Spleen (tissue), 11 donors: Measurements from ENCODE around the gene RPP25. TPM values are rescaled to one million over a fixed set of nuclear protein-coding genes. Genes with fewer than 3 reads are reported as not detected.
A peak's percentile ranks its signal among the peaks of the same experiment; 100 is the strongest.
"Not testable (repeated sequence)": the region's sequence is repeated elsewhere in the genome, so short reads cannot be mapped to it uniquely, and the experiment has no call there.

Experiments used
- DNase-seq: peaks from one replicate; pipeline ENCODE4 v3.0.0-alpha.2; 2020
- H3K27ac ChIP-seq, 8 donors: fragments of 200-600 bp; sonication (generic) in 7 of 8; 1 replicate in 4 of 8; 2 replicates in 4 of 8; pipeline versions ENCODE4 v1.5.0 to v1.8.0; 2016 to 2021; ENCODE audit warnings: inconsistent platforms in 4 of 8, mild to moderate bottlenecking in 4 of 8, moderate library complexity in 1 of 8
- H3K27me3 ChIP-seq, 7 donors: fragments of 200-600 bp; sonication (generic) in 6 of 7; replicated peaks in 1 of 7; 1 replicate in 4 of 7; 2 replicates in 3 of 7; pipeline versions ENCODE4 v1.5.0 to v1.8.0; 2016 to 2021; ENCODE audit warnings: inconsistent platforms in 3 of 7, mild to moderate bottlenecking in 1 of 7
- H3K36me3 ChIP-seq, 6 donors: fragments of 200-600 bp; sonication (generic) in 5 of 6; 1 replicate in 4 of 6; 2 replicates in 2 of 6; pipeline versions ENCODE4 v1.5.0 to v1.8.0; 2016 to 2021; ENCODE audit warnings: inconsistent platforms in 2 of 6
- H3K4me1 ChIP-seq, 6 donors: fragments of 200-600 bp; sonication (generic) in 5 of 6; 1 replicate in 3 of 6; 2 replicates in 3 of 6; pipeline versions ENCODE4 v1.5.0 to v1.8.0; 2016 to 2021; ENCODE audit warnings: inconsistent platforms in 3 of 6
- H3K4me3 ChIP-seq, 8 donors: fragments of 200-600 bp; sonication (generic) in 7 of 8; 1 replicate in 4 of 8; 2 replicates in 4 of 8; pipeline versions ENCODE4 v1.5.0 to v1.8.0; 2016 to 2021; ENCODE audit warnings: inconsistent platforms in 4 of 8, mild to moderate bottlenecking in 4 of 8, moderate library complexity in 2 of 8
- H3K9me3 ChIP-seq, 8 donors: fragments of 200-600 bp; sonication (generic) in 7 of 8; 1 replicate in 4 of 8; 2 replicates in 4 of 8; pipeline versions ENCODE4 v1.5.0 to v1.8.0; 2016 to 2021; ENCODE audit warnings: inconsistent platforms in 4 of 8
- POLR2A ChIP-seq, 3 donors: fragments of 450-650 bp; IDR thresholded peaks; one replicate each; pipeline ENCODE4 v1.5.1; 2017; ENCODE audit warnings: antibody characterized with exemption in 3 of 3, mild to moderate bottlenecking in 1 of 3
- POLR2AphosphoS5 ChIP-seq, 3 donors: sonication (generic); formaldehyde crosslinking; IDR thresholded peaks; one replicate each; pipeline ENCODE4 v1.5.1; 2017; ENCODE audit warnings: antibody characterized with exemption in 3 of 3
- WGBS, 5 donors: extraction: QIAGEN DNeasy Blood & Tissue Kit in 3 of 5; methylation state at CpG; one replicate each; pipeline versions ENCODE4 v1.1.5 to v1.1.7; 2013 to 2018; 5-methylcytosine and 5-hydroxymethylcytosine counted together
- intact Hi-C: fragments of 100-400 bp; cut with DNase I; formaldehyde crosslinking; loops from one replicate; pipeline ENCODE4 v1.15.0; 2023; ENCODE audit warnings: low total_unique reads
- polyA plus RNA-seq, 3 donors: library from polyadenylated mRNA; stranded (reverse); fragments of 200-250 nt; gene quantifications; one replicate each; pipeline ENCODE4 v1.2.1, GENCODE V29; 2013
- total RNA-seq, 7 donors: library from RNA; depleted of rRNA in 3 of 7; stranded (reverse); fragments of >200 nt in 3 of 7; fragmentation: NEBNext Ultra II Directional in 4 of 7; extraction: Animal tissue kit (Norgen Biotek cat#: 25700) in 4 of 7; gene quantifications; one replicate each; pipeline versions ENCODE4 v1.1.0 to v1.2.1, GENCODE V29; 2016 to 2021
- TF ChIP-seq, protein P1 (sequence below), 11 experiments: fragments of 200-600 bp in 7 of 11; fragments of 450-650 bp in 4 of 11; sonication (generic) in 4 of 11; IDR thresholded peaks in 8 of 11; conservative IDR thresholded peaks in 3 of 11; 1 replicate in 7 of 11; 2 replicates in 4 of 11; pipeline versions ENCODE4 v1.4.0 to v1.8.0; 2016 to 2021; ENCODE audit warnings: antibody characterized with exemption in 11 of 11, inconsistent platforms in 4 of 11, mild to moderate bottlenecking in 1 of 11
- donor health status: healthy with polysubstance abuse.
- donor health status: DM: no; HTN: no; CAD: no; lungs with moderate emphysema.
- donor health status: DM: no; HTN: no; CAD: no.
- donor health status: Bipolar disorder and iron deficiency.
- donor health status: healthy.
- donor health status: DM: no; HTN: no; CAD: no.
- donor health status: DM: yes; HTN: yes; CAD: no.

The RPP25 gene
- total and polyA plus RNA-seq, 10 donors: 4.6 to 18.9 (median 12.2) TPM

DNA sequence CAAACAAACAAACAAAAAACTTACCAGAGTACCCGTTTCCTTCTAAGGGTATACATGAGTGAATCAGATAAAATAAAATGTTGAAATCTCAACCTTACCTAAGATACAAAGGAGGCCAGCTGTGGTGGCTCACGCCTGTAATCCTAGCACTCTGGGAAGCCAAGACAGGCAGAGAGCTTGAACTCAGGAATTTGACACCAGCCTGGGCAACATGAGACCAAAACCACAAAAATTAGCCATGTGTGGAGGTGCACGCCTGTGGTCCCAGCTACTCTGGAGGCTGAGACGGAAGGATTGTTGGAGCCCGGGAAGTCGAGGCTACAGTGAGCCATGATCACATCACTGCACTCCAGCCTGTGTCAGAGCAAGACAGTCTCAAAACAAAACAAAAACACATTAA is 38.9 kb downstream of the RPP25 start:
- peak; percentile 4 for DNase-seq
- H3K9me3 ChIP-seq: no peaks in the 10 kb centered on the region
- no peak overlapping the region for H3K27ac ChIP-seq
- no peak for TF ChIP-seq POLR2A (IDR thresholded peaks at IDR 0.05)
- TF ChIP-seq, protein P1, sequence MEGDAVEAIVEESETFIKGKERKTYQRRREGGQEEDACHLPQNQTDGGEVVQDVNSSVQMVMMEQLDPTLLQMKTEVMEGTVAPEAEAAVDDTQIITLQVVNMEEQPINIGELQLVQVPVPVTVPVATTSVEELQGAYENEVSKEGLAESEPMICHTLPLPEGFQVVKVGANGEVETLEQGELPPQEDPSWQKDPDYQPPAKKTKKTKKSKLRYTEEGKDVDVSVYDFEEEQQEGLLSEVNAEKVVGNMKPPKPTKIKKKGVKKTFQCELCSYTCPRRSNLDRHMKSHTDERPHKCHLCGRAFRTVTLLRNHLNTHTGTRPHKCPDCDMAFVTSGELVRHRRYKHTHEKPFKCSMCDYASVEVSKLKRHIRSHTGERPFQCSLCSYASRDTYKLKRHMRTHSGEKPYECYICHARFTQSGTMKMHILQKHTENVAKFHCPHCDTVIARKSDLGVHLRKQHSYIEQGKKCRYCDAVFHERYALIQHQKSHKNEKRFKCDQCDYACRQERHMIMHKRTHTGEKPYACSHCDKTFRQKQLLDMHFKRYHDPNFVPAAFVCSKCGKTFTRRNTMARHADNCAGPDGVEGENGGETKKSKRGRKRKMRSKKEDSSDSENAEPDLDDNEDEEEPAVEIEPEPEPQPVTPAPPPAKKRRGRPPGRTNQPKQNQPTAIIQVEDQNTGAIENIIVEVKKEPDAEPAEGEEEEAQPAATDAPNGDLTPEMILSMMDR (IDR thresholded peaks at IDR 0.05 in 8 of 11, conservative IDR thresholded peaks at IDR 0.05 in 3 of 11): no peak
- TF ChIP-seq POLR2AphosphoS5 (IDR thresholded peaks at IDR 0.05): no peak
- WGBS, 5 donors: 91 to 96% (median 93%) methylated on average over 6 of the region's 6 CpGs
- H3K27me3 ChIP-seq: no peaks in the 10 kb centered on the region
- intact Hi-C loops: no loop called here
- H3K36me3 ChIP-seq: peaks cover 6 to 100% (median 86%) of the 10 kb centered on the region in 6 donors
- H3K4me1 ChIP-seq: no peaks in the 10 kb centered on the region
- no peak overlapping the region for H3K4me3 ChIP-seq

DNA sequence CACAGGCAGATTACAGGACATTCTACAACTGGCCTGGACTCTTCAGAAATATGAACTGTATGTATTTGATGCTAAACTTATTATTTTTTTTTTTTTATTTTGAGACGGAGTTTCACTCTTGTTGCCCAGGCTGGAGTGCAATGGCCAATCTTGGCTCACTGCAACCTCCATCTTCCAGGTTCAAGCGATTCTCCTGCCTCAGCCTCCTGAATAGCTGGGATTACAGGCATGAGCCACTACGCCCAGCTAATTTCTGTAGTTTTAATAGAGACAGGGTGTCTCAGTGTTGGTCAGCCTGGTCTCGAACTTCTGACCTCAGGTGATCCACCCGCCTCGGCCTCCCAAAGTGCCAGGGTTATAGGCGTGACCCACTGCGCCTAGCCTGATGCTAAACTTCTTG is 42.8 kb downstream of the RPP25 start:
- intact Hi-C loops, H3K27ac ChIP-seq, H3K9me3 ChIP-seq, H3K27me3 ChIP-seq, H3K4me1 ChIP-seq, H3K4me3 ChIP-seq: not testable (repeated sequence)
- peak; percentile 24 for DNase-seq
- 93 to 98% (median 96%) methylated on average over 8 of the region's 8 CpGs for WGBS, 5 donors
- peaks cover 0 to 84% (median 57%) of the 10 kb centered on the region in 6 donors for H3K36me3 ChIP-seq

DNA sequence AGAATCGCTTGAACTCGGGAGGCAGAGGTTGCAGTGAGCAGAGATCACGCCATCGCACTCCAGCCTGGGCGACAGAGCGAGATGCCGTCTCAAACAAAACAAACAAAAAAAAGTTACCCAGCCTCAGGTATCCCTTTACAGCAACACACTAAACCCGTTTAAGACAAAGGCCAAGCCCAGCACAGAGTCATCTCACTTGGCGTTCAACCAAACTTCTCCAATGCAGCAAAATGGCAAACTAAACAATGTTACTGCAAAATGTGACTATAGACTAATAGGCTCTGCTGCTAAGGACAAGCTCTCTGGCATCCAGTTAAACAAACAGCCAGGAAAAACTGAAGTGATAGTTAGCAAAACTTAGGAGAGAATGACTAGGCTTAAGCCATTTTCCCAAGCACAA is 43.5 kb downstream of the RPP25 start:
- H3K4me3 ChIP-seq: no peak overlapping the region
- no peaks in the 10 kb centered on the region for H3K4me1 ChIP-seq
- WGBS, 5 donors: 91 to 96% (median 92%) methylated on average over 9 of the region's 9 CpGs
- no peak for TF ChIP-seq POLR2A (IDR thresholded peaks at IDR 0.05)
- no peak for TF ChIP-seq POLR2AphosphoS5 (IDR thresholded peaks at IDR 0.05)
- TF ChIP-seq, protein P1 (IDR thresholded peaks at IDR 0.05 in 8 of 11, conservative IDR thresholded peaks at IDR 0.05 in 3 of 11): no peak
- H3K36me3 ChIP-seq: peaks cover 0 to 76% (median 49%) of the 10 kb centered on the region in 6 donors
- no peak for DNase-seq
- intact Hi-C loops: no loop called here
- no peak overlapping the region for H3K27ac ChIP-seq
- H3K9me3 ChIP-seq: no peaks in the 10 kb centered on the region
- H3K27me3 ChIP-seq: no peaks in the 10 kb centered on the region

DNA sequence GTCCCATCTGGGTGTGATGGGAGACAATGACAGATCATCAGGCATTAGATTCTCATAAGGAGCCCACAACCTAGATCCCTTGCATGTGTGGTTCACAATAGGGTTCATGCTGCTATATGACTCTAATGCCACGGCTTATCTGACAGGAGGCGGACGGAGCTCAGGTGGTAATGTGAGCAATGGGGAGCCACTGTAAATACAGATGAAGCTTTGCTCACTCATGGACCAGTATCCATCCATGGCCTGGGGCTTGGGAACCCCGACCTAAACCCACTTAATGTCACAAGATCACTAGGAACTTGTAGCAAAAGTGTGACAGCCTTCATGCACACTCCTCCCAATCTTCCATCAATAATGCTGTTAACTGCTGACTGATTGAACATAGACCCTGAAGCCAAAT is 47.9 kb downstream of the RPP25 start:
- Histone ChIP-seq H3K27ac (no peak overlapping the region), H3K27me3 (no peaks in the 10 kb centered on the region), H3K36me3 (peaks cover 0 to 48% (median 26%) of the 10 kb centered on the region in 6 donors), H3K4me1 (peaks cover 16 to 36% (median 32%) of the 10 kb centered on the region in 6 donors), H3K9me3 (no peaks in the 10 kb centered on the region), H3K4me3 (no peak overlapping the region)
- peak; percentile 52 for DNase-seq
- 93 to 100% (median 96%) methylated on average over 4 of the region's 4 CpGs for WGBS, 5 donors
- TF ChIP-seq POLR2A (IDR thresholded peaks at IDR 0.05) (no peak), POLR2AphosphoS5 (IDR thresholded peaks at IDR 0.05) (no peak)
- TF ChIP-seq, protein P1 (IDR thresholded peaks at IDR 0.05 in 8 of 11, conservative IDR thresholded peaks at IDR 0.05 in 3 of 11): no peak
- intact Hi-C loops: no loop called here
